D341Med (cell line): ENCODE data around the gene EEA1.
"Not testable (repeated sequence)": the region's sequence is repeated elsewhere in the genome, so short reads cannot be mapped to it uniquely, and the experiment has no call there.

Experiments
- DNase-seq: peaks from one replicate; pipeline ENCODE4 v3.0.0; 2012; ENCODE audit warnings: low spot score

EEA1 gene

GRCh38 chr12:92928962-92929915, at the start of gene EEA1:
Gene EEA1, minus strand, starts transcription at chr12:92929295. Its CDS starts 229 bp downstream, at chr12:92929066.
- peak; percentile 99 for DNase-seq

GRCh38 chr12:92978607-92979006, 49.5 kb upstream of the EEA1 start:
- no peak for DNase-seq

- no peak for DNase-seq
Observed at GRCh38 chr12:92977326-92977725, 48.2 kb upstream of the EEA1 start.

- DNase-seq, result no peak
Observed at GRCh38 chr12:92974759-92975158, 45.7 kb upstream of the EEA1 start.

- no peak for DNase-seq
Observed at GRCh38 chr12:92973614-92974013, 44.5 kb upstream of the EEA1 start.

- no peak for DNase-seq
Observed at GRCh38 chr12:92971859-92972524, 42.9 kb upstream of the EEA1 start.

DNA sequence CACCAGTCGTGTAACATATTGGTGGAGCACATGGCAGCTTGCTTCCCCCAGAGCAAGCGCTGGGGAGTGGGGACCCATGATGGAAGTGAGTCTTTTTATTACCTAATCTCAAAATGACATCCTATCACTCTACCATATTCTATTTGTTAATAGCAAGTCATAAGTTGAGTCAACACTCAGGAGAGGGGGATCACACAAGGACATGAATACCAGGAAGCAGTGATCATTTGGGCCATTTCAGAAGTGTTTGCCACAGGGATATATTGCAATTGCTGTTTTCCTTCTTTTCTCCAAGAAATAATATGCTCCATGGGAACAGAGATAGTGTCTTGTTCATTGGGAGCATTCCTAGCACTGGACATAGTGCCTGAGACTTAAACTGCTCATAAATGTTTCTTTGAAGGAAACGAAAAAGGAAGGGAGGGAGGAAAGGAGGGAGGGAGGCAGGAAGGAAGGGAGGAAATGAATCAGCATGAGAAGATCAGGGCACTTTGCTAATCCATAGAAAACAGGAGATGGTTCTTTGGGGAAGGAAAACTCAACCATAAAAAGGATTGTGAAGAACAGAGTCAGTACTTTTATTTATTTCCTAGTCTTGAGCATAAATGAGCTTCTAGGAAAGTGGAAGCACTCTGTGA, 39.2 kb upstream of the EEA1 start:
- no peak for DNase-seq

DNA sequence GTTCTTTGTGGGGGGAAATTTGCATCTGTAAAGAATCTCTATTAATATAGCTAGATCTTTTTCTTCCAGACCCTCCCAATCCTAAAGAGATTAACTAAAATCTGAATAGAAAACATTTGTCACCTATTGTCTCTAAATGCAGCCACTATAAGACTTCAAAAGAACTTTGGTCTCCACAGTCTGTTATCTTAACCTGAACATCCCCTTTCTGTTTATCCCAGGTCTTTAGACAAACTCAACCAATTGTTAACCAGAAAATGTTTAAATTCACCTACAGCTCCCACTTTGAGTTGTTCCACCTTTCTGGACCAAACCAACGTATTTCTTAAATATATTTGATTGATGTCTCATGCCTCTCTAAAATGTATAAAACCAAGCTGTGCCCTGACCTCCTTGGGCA, 35.3 kb upstream of the EEA1 start:
- not testable (repeated sequence) for DNase-seq

DNA sequence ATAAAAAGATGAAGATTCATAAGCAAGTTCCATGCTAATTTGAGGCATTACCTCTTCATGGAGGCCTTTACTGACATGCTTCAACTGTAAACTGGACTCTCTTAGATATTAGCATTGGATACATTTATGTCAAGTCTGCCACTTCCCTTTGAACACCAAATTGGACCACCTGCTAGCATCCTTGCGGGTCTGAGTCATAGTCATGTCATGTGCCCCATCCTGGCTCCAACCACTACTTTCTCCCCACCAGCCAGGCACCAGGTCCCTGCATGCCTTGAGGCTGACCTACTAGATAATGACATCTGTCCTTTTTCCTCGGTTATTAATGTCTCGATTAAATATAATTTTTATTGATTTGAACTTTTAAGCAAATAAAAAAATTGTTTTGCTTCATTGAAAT, 32.9 kb upstream of the EEA1 start:
- no peak for DNase-seq

DNA sequence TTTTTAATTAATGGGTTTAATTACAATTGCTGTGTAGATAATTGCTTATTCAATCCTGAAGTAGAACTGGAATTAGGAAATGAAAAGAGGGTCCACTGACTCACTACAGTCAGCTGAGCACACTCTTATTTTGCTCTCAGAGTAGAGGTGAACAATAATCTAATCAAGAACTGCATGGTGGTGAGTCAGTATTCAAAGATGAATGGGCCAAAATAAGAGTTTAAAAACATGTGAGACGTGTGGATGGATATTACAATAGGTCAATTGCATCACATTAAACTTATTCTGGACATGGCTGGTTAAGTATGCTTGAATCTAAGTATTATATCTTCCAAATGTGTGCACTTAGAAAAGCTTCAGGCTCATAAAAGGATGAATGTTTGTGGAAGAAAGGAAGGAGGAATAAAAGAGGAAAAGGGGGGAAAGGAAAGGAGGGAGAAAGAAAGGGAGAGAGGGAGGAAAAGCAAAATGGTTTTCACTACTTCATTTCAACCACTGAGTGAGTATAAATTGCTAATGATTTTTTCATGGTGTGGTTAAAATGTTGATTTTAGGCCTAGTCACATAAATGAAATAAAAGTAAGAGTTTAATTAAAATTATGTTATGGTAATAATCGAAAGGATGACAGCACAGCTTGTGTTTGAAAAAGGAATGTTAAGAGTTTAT, 27.0 kb upstream of the EEA1 start:
- DNase-seq, result no peak

DNA sequence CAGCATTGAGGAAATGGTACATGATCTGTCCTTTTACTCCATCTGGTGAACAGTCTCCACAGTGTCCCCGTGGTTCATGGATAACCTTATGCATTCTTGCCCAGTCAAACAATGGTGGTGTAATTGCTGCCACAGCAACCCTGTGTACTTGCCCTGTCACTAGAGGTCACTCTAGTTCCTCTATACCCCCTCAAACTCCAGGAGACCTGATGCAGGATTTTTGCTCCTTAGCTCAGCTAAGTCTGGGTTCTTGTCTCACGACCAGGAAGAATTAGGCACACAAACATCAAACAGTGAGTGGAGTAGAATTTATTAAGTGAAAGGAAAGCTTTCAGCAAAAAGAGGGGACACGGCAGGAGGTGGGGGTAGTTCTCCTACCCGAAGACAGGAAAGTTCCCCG, 24.7 kb upstream of the EEA1 start:
- DNase-seq, result no peak

GRCh38 chr12:92952394-92952793, 23.3 kb upstream of the EEA1 start:
- DNase-seq, result no peak

- DNase-seq, result no peak
Observed at GRCh38 chr12:92951006-92951405, 21.9 kb upstream of the EEA1 start.

DNA sequence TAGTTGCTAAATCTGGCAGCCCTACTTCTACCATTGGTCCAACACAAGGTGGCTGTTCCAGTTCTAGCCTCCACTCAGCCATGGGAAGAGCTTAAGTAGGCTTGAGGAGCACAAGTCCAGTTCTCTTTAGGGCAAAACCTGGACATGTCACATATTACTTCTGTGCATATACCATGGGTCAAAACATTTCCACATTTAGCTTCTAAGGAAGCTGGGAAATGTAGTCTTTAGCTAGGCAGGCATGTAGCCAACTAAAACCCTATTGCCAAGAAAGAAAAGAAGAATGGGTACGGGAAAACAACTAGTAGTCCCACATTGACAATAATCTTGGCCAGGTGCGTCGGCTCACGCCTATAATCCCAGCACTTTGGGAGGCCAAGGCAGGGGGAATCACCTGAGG, 20.9 kb upstream of the EEA1 start:
- no peak for DNase-seq

- no peak for DNase-seq
Observed at GRCh38 chr12:92949466-92949865, 20.4 kb upstream of the EEA1 start.

DNA sequence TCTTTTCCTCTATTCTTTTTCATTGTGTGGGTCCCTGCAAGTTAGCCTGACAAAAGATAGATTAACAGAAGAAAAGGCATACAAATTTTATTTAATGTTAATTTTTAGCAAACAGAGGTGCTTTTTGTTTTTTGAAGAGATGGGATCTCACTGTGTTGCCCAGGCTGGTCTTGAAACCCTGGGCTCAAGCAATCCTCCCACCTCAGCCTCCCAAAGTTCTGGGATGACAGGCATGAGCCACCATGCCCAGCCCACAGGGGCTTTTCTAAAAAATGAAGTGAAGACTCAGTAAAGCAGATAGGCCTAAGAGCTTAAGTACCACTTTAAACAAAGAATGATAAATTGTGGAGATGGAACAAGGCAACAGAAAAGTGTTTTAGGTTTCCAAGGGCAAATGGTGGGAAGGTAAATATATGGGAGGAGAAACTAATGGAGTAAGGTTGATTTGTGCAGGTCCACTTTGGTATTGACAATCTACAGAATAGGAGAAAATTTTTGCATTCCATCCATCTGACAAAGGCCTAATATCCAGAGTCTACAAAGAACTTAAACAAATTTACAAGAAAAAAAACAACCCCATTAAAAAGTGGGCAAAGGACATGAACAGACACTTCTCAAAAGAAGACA, 18.6 kb upstream of the EEA1 start:
- DNase-seq, result no peak

GRCh38 chr12:92945659-92946220, 16.6 kb upstream of the EEA1 start:
- no peak for DNase-seq

- no peak for DNase-seq
Observed at GRCh38 chr12:92943482-92944250, 14.6 kb upstream of the EEA1 start.

DNA sequence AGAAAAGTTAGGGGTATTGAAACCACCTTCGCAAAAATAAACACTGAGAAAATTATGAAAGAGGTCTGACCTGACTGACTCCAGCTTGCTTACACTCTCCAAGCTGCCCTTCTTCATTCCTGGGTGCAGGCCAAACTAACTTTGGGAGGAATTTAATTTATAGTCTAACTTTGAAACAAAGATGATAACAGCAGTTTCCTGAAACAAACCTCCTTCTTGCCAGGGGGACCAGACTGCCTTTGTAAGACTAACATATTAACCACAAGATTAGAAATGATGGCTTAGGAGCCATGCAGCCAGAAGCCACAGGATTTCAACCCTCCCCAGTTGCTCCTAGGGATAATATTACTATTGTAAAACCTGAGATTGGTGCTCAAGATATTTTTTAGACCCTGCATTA, 13.8 kb upstream of the EEA1 start:
- no peak for DNase-seq

DNA sequence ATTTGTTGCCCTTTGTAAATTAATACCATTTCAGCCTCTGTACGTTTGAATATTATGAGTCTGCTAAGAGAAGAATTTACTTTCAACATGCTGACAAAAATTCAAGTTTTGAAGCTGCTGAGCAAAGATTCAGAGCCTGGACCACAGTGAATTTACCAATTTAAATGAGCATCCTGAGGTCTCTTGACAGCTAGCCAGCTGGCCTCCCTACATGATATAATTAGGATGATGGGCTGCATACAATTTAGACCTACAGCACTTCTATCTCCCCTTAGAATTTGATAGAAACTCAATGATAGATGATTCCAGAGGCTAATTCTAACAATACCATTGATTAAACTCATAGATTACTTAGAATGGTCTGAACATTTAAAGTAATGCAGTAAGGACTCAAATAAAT, 10.0 kb upstream of the EEA1 start:
- DNase-seq, result no peak

DNA sequence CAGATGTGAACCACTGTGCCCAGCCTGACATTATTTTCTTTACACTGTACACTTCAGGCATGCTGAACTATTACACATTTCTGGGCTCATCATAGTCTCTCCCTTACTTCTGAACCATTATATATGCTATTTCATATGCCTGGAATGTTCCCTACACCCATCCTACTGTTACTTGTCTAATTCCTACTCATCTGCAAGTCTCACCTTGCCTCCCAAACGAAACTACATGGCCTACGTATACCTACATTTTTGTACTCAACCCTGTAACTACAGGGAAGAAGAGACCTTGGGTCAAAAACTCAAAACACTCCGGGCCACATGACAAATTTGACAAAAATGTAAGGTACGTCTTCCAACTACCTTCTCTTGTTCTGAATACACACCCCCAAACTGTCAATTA, 9.5 kb upstream of the EEA1 start:
- no peak for DNase-seq
